NB4 (cell line): ENCODE data around the gene ARL2BP.
"Not testable (repeated sequence)": the region's sequence is repeated elsewhere in the genome, so short reads cannot be mapped to it uniquely, and the experiment has no call there.

Experiments used
- POLR2A ChIP-seq: IDR thresholded peaks from 2 replicates; pipeline ENCODE4 v1.6.1; 2011; ENCODE audit warnings: mild to moderate bottlenecking; ENCODE audit not compliant: insufficient read length; ENCODE audit errors: extremely low read depth
- TF ChIP-seq, protein P1 (sequence below): IDR thresholded peaks from one replicate; pipeline ENCODE4 v1.5.1; 2012; ENCODE audit warnings: low read depth, low read length

GRCh38 chr16:57267343-57267742, 22.3 kb downstream of the ARL2BP start:
- TF ChIP-seq, protein P1, sequence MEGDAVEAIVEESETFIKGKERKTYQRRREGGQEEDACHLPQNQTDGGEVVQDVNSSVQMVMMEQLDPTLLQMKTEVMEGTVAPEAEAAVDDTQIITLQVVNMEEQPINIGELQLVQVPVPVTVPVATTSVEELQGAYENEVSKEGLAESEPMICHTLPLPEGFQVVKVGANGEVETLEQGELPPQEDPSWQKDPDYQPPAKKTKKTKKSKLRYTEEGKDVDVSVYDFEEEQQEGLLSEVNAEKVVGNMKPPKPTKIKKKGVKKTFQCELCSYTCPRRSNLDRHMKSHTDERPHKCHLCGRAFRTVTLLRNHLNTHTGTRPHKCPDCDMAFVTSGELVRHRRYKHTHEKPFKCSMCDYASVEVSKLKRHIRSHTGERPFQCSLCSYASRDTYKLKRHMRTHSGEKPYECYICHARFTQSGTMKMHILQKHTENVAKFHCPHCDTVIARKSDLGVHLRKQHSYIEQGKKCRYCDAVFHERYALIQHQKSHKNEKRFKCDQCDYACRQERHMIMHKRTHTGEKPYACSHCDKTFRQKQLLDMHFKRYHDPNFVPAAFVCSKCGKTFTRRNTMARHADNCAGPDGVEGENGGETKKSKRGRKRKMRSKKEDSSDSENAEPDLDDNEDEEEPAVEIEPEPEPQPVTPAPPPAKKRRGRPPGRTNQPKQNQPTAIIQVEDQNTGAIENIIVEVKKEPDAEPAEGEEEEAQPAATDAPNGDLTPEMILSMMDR: not testable (repeated sequence)
- not testable (repeated sequence) for TF ChIP-seq POLR2A
